Measurements from ENCODE around the gene COL4A2. TPM values are rescaled to one million over a fixed set of nuclear protein-coding genes. Genes with fewer than 3 reads are reported as not detected.
"Not testable (repeated sequence)": the region's sequence is repeated elsewhere in the genome, so short reads cannot be mapped to it uniquely, and the experiment has no call there.

The COL4A2 gene
- total and polyA plus RNA-seq, 2 donors (not counting 1 experiment from before 2014, with no cell fraction given) = 0.17 TPM; not detected in 1

- TF ChIP-seq EZH2 (IDR thresholded peaks at IDR 0.05; ENCODE audit: borderline replicate concordance, insufficient read depth, low read depth, low read length, poor library complexity, severe bottlenecking) = no peak
- TF ChIP-seq CTCF (IDR thresholded peaks at IDR 0.05) = no peak
- Histone ChIP-seq H2AFZ (ENCODE audit: insufficient read depth, low read depth, low read length, poor library complexity, severe bottlenecking) (no peak overlapping the region), H3K79me2 (ENCODE audit: control insufficient read depth, insufficient read depth, low read length) (no peaks in the 10 kb centered on the region), H3K9ac (ENCODE audit: low read length) (no peak overlapping the region), H3K4me2 (replicated peaks; ENCODE audit: low read depth, low read length, poor library complexity, severe bottlenecking) (no peak overlapping the region), H3K27ac (ENCODE audit: low read length in 2 of 2) (no peak overlapping the region), H4K20me1 (ENCODE audit: control insufficient read depth, insufficient read depth, low read length, poor library complexity, severe bottlenecking) (no peaks in the 10 kb centered on the region), H3K4me1 (ENCODE audit: control insufficient read depth in 2 of 2, insufficient read depth in 2 of 2, low read length in 2 of 2) (no peaks in the 10 kb centered on the region), H3K9me3 (ENCODE audit: control extremely low read depth in 1 of 3, control insufficient read depth in 2 of 3, insufficient read depth in 1 of 3, low read length in 2 of 3) (peaks cover 0 to 7% (median 0%) of the 10 kb centered on the region in 3 donors), H3K36me3 (replicated peaks in 1 of 2; ENCODE audit: control extremely low read depth in 1 of 2, control insufficient read depth in 1 of 2, extremely low read depth in 1 of 2, insufficient read depth in 2 of 2, low read length in 1 of 2) (no peaks in the 10 kb centered on the region), H3K4me3 (ENCODE audit: control extremely low read depth in 1 of 5, extremely low read depth in 1 of 5, insufficient read depth in 1 of 5, low read depth in 2 of 5, low read length in 4 of 5) (no peak overlapping the region), H3K27me3 (replicated peaks in 1 of 4; ENCODE audit: control extremely low read depth in 1 of 4, control insufficient read depth in 3 of 4, insufficient read depth in 4 of 4, low read length in 3 of 4) (peaks cover 0 to 10% (median 1%) of the 10 kb centered on the region in 4 experiments)
- Mint-ChIP-seq H3K9me3 (ENCODE audit: insufficient read depth) (no peaks in the 10 kb centered on the region), H3K4me1 (peaks cover 1% of the 10 kb centered on the region), H3K4me3 (no peak overlapping the region), H3K27ac (no peak overlapping the region), H3K27me3 (peaks cover 50% of the 10 kb centered on the region)
- 100% methylated on average over 1 of the region's 4 CpGs for WGBS (ENCODE audit: insufficient coverage)
- DNase-seq (no peak), ATAC-seq (ENCODE audit: low read depth) (no peak)
- ChIA-PET POLR2A (no interaction called here), CTCF (no interaction called here)
- intact Hi-C loops (cut with micrococcal nuclease) = no loop called here
Observed at GRCh38 chr13:110393761-110394160, 86.7 kb downstream of the COL4A2 start.

GRCh38 chr13:110394371-110394841, 87.3 kb downstream of the COL4A2 start:
- Histone ChIP-seq H2AFZ (ENCODE audit: insufficient read depth, low read depth, low read length, poor library complexity, severe bottlenecking) (no peak overlapping the region), H3K27me3 (replicated peaks in 1 of 4; ENCODE audit: control extremely low read depth in 1 of 4, control insufficient read depth in 3 of 4, insufficient read depth in 4 of 4, low read length in 3 of 4) (peaks cover 0 to 10% (median 3%) of the 10 kb centered on the region in 4 experiments), H3K36me3 (replicated peaks in 1 of 2; ENCODE audit: control extremely low read depth in 1 of 2, control insufficient read depth in 1 of 2, extremely low read depth in 1 of 2, insufficient read depth in 2 of 2, low read length in 1 of 2) (no peaks in the 10 kb centered on the region), H3K4me3 (ENCODE audit: control extremely low read depth in 1 of 5, extremely low read depth in 1 of 5, insufficient read depth in 1 of 5, low read depth in 2 of 5, low read length in 4 of 5) (no peak overlapping the region), H3K79me2 (ENCODE audit: control insufficient read depth, insufficient read depth, low read length) (no peaks in the 10 kb centered on the region), H4K20me1 (ENCODE audit: control insufficient read depth, insufficient read depth, low read length, poor library complexity, severe bottlenecking) (no peaks in the 10 kb centered on the region), H3K9me3 (ENCODE audit: control extremely low read depth in 1 of 3, control insufficient read depth in 2 of 3, insufficient read depth in 1 of 3, low read length in 2 of 3) (peaks cover 0 to 5% (median 0%) of the 10 kb centered on the region in 3 donors), H3K9ac (ENCODE audit: low read length) (no peak overlapping the region), H3K4me1 (ENCODE audit: control insufficient read depth in 2 of 2, insufficient read depth in 2 of 2, low read length in 2 of 2) (no peaks in the 10 kb centered on the region), H3K4me2 (replicated peaks; ENCODE audit: low read depth, low read length, poor library complexity, severe bottlenecking) (no peak overlapping the region), H3K27ac (ENCODE audit: low read length in 2 of 2) (no peak overlapping the region)
- Mint-ChIP-seq H3K9me3 (ENCODE audit: insufficient read depth) (no peaks in the 10 kb centered on the region), H3K27me3 (peaks cover 44% of the 10 kb centered on the region), H3K27ac (no peak overlapping the region), H3K4me1 (no peaks in the 10 kb centered on the region), H3K4me3 (no peak overlapping the region)
- ATAC-seq (ENCODE audit: low read depth) (no peak), DNase-seq (no peak)
- ChIA-PET CTCF (no interaction called here), POLR2A (no interaction called here)
- intact Hi-C loops (cut with micrococcal nuclease) = no loop called here
- 96% methylated on average over 13 of the region's 13 CpGs for WGBS (ENCODE audit: insufficient coverage)
- TF ChIP-seq EZH2 (IDR thresholded peaks at IDR 0.05; ENCODE audit: borderline replicate concordance, insufficient read depth, low read depth, low read length, poor library complexity, severe bottlenecking) (no peak), CTCF (IDR thresholded peaks at IDR 0.05) (no peak)

- CTCF ChIA-PET; H3K9ac ChIP-seq (ENCODE audit: low read length); H3K4me1 Mint-ChIP-seq; DNase-seq; H3K9me3 Mint-ChIP-seq (ENCODE audit: insufficient read depth); H3K79me2 ChIP-seq (ENCODE audit: control insufficient read depth, insufficient read depth, low read length); H3K36me3 ChIP-seq (replicated peaks in 1 of 2; ENCODE audit: control extremely low read depth in 1 of 2, control insufficient read depth in 1 of 2, extremely low read depth in 1 of 2, insufficient read depth in 2 of 2, low read length in 1 of 2); H4K20me1 ChIP-seq (ENCODE audit: control insufficient read depth, insufficient read depth, low read length, poor library complexity, severe bottlenecking); POLR2A ChIA-PET; H3K27ac Mint-ChIP-seq; H3K27ac ChIP-seq (ENCODE audit: low read length in 2 of 2); H2AFZ ChIP-seq (ENCODE audit: insufficient read depth, low read depth, low read length, poor library complexity, severe bottlenecking); intact Hi-C loops (cut with micrococcal nuclease); H3K4me1 ChIP-seq (ENCODE audit: control insufficient read depth in 2 of 2, insufficient read depth in 2 of 2, low read length in 2 of 2); H3K4me3 ChIP-seq (ENCODE audit: control extremely low read depth in 1 of 5, extremely low read depth in 1 of 5, insufficient read depth in 1 of 5, low read depth in 2 of 5, low read length in 4 of 5); ATAC-seq (ENCODE audit: low read depth); H3K4me2 ChIP-seq (replicated peaks; ENCODE audit: low read depth, low read length, poor library complexity, severe bottlenecking); H3K4me3 Mint-ChIP-seq; H3K9me3 ChIP-seq (ENCODE audit: control extremely low read depth in 1 of 3, control insufficient read depth in 2 of 3, insufficient read depth in 1 of 3, low read length in 2 of 3): not testable (repeated sequence)
- peaks cover 0 to 10% (median 3%) of the 10 kb centered on the region in 4 experiments for H3K27me3 ChIP-seq (replicated peaks in 1 of 4; ENCODE audit: control extremely low read depth in 1 of 4, control insufficient read depth in 3 of 4, insufficient read depth in 4 of 4, low read length in 3 of 4)
- peaks cover 44% of the 10 kb centered on the region for H3K27me3 Mint-ChIP-seq
- 97% methylated on average over 10 of the region's 14 CpGs for WGBS (ENCODE audit: insufficient coverage)
Observed at GRCh38 chr13:110395616-110396015, 88.5 kb downstream of the COL4A2 start.

Data from B cell (primary cell).